Activated CD8-positive, alpha-beta T cell treated with anti-CD3 and anti-CD28 coated beads, Interleukin-2, amount 10 ng/mL, durations not matched to agents 7 days and 5 days (primary cell): ENCODE results near the gene C19orf81. TPM values are rescaled to one million over a fixed set of nuclear protein-coding genes. Genes with fewer than 3 reads are reported as not detected.

ENCODE experiments used
- ATAC-seq: fragments of 150-1000 bp; cut with Tn5 transposase; one replicate; pipeline ENCODE4 v1.10.0; 2021; ENCODE audit warnings: moderate library complexity
- CTCF ChIA-PET: fragments of 350-600 bp; sonication (Branson Sonifier 250); formaldehyde crosslinking; loops from one replicate; lab custom pipeline; 2021; ENCODE audit warnings: antibody characterized with exemption; lab: Charles Lee
- POLR2A ChIA-PET: fragments of 350-600 bp; sonication (Branson Sonifier 250); formaldehyde crosslinking; loops from one replicate; lab custom pipeline; 2021; ENCODE audit warnings: antibody characterized with exemption; lab: Charles Lee
- DNase-seq: peaks from one replicate; pipeline ENCODE4 v3.0.0-alpha.2; 2020
- H3K27ac Mint-ChIP-seq: one replicate; pipeline ENCODE4 v1.8.0; 2021; ENCODE audit warnings: mild to moderate bottlenecking, mixed read lengths
- H3K27me3 Mint-ChIP-seq: one replicate; pipeline ENCODE4 v1.8.0; 2021; ENCODE audit warnings: low read depth, mixed read lengths
- H3K36me3 Mint-ChIP-seq: one replicate; pipeline ENCODE4 v1.8.0; 2021; ENCODE audit warnings: low read depth, mixed read lengths
- H3K4me1 Mint-ChIP-seq: one replicate; pipeline ENCODE4 v1.8.0; 2021; ENCODE audit warnings: low read depth, mixed read lengths
- H3K4me3 Mint-ChIP-seq: one replicate; pipeline ENCODE4 v1.8.0; 2021; ENCODE audit warnings: mild to moderate bottlenecking, mixed read lengths
- H3K9me3 Mint-ChIP-seq: one replicate; pipeline ENCODE4 v1.8.0; 2022; ENCODE audit warnings: mixed read lengths; ENCODE audit not compliant: insufficient read depth
- total RNA-seq, 2 experiments: library from RNA; stranded (reverse); gene quantifications; one replicate each; pipeline ENCODE4 v1.2.3, GENCODE V29; 2021

The C19orf81 gene
- total RNA-seq, 2 experiments from 2014 or later = not detected

GRCh38 chr19:50633359-50633758, 15.9 kb upstream of the C19orf81 start:
- ChIA-PET CTCF (no interaction called here), POLR2A (no interaction called here)
- DNase-seq (no peak), ATAC-seq (no peak)
- H3K9me3 Mint-ChIP-seq = peaks cover 19% of the 10 kb centered on the region
- H3K36me3 Mint-ChIP-seq = no peaks in the 10 kb centered on the region
- no peak overlapping the region for H3K27ac Mint-ChIP-seq
- H3K4me3 Mint-ChIP-seq = no peak overlapping the region
- H3K4me1 Mint-ChIP-seq = no peaks in the 10 kb centered on the region
- peaks cover 17% of the 10 kb centered on the region for H3K27me3 Mint-ChIP-seq

DNA sequence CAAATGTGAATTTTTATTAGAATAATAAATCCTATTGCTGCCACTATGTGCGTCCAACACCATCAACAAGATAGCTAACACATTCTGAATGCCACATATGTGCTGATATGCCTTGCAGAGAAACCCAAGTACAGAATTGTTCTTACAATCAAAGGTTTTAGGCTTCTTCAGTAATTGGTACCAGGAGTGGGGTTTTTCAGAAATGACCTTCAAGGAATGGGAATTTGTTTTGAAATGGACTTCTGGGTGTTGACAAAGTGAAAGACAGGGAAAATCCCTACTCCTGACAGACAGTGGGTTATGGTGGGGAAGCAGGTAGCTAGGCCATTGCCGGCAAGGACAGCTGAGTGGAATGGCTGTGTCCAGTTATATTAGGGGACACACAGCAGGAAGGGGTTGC, 15.3 kb upstream of the C19orf81 start:
- no peak overlapping the region for H3K4me3 Mint-ChIP-seq
- CTCF ChIA-PET = no interaction called here

DNA sequence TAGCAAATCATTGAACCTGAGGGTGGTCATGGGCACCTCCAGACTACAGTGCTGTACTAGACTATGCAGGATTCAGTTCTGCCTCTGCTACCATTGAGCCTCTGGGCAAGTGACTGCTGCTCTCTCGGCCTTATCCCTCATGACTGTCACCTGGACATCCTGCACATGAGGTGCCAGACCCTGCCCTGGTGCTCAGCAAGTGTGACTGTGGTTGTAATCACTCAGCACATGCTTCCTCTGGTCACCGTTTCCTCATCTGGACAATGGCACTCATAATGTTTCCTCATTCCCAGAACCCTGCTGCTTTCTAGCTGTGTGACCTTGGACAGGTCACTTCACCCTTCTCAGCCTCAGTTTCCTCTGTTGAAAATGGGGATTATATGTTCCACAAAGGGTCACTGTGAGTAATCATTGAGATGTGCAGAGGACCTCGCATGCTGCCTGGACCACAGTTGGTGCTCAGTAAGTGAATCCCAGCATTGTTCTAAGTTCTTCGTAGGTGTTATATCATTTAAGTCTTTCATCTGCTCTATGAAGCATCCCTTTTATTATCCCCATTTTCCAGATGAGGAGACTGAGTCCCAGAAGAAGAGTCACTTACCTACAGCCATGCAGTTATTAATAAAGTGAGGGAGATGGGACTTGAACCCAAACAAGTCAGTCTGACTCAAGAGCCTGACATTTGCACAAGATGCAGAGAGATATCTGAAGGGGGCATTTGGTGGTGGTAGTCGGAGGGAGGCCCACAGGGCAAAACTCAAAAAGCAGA, 12.7 kb upstream of the C19orf81 start:
- DNase-seq (no peak), ATAC-seq (no peak)
- Mint-ChIP-seq H3K27ac (no peak overlapping the region), H3K9me3 (peaks cover 19% of the 10 kb centered on the region), H3K4me1 (peaks cover 2% of the 10 kb centered on the region), H3K4me3 (no peak overlapping the region), H3K36me3 (no peaks in the 10 kb centered on the region), H3K27me3 (peaks cover 29% of the 10 kb centered on the region)
- CTCF ChIA-PET = interaction anchor here (1.4 kb wide), 1 partner anchor 80 kb away, joined by 3 read pairs; no protein-coding TSS in a partner anchor
- POLR2A ChIA-PET = no interaction called here

More for the DNA sequence above, 15.3 kb upstream of the C19orf81 start:
- Mint-ChIP-seq H3K27me3 (peaks cover 23% of the 10 kb centered on the region), H3K9me3 (peaks cover 19% of the 10 kb centered on the region), H3K27ac (no peak overlapping the region), H3K4me1 (no peaks in the 10 kb centered on the region), H3K36me3 (no peaks in the 10 kb centered on the region)
- DNase-seq = no peak
- POLR2A ChIA-PET = no interaction called here
- no peak for ATAC-seq

DNA sequence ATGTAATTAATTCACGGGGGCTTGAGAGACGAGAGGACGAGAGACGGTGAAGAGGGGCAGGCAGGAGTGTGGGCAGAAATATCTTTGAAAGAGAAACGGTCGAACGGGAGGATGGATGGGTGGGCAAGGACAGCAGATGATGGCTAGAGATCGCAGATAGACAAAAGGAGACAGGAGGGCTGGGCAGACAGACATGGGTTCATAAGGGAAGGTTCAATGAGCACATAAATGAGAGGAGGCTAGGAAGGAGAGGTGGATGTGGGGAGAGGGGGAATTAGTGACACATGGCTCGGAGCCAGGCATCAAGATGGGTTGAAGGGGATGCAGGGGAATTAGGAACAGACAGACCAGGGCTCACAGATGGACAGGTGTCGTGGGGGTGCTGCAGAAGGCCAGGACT, 10.6 kb upstream of the C19orf81 start:
- Mint-ChIP-seq H3K4me3 (no peak overlapping the region), H3K36me3 (no peaks in the 10 kb centered on the region), H3K9me3 (peaks cover 14% of the 10 kb centered on the region), H3K27ac (no peak overlapping the region), H3K27me3 (peaks cover 29% of the 10 kb centered on the region), H3K4me1 (peaks cover 2% of the 10 kb centered on the region)
- ATAC-seq = no peak
- no peak for DNase-seq
- ChIA-PET CTCF (interaction anchor here (0.6 kb wide), 1 partner anchor 31 kb away, joined by 4 read pairs; no protein-coding TSS in a partner anchor), POLR2A (no interaction called here)

- Mint-ChIP-seq H3K27ac (no peak within 1 kb of the TSS), H3K9me3 (peaks cover 6% of the 10 kb centered on the region), H3K4me1 (peaks cover 2% of the 10 kb centered on the region), H3K4me3 (peak within 1 kb of the TSS; percentile 35), H3K27me3 (peaks cover 29% of the 10 kb centered on the region), H3K36me3 (no peaks in the 10 kb centered on the region)
- no peak for DNase-seq
- CTCF ChIA-PET = interaction anchor here (0.6 kb wide), 1 partner anchor 31 kb away, joined by 4 read pairs; no protein-coding TSS in a partner anchor
- ATAC-seq = peak; percentile 33
- POLR2A ChIA-PET = no interaction called here
These were observed 9.8 kb upstream of the C19orf81 start, which contains the start of gene SYT3 for GRCh38 chr19:50639121-50640112. Gene SYT3 (minus strand): TSS chr19:50639881. CDS start chr19:50637411, 2,470 bp downstream.

DNA sequence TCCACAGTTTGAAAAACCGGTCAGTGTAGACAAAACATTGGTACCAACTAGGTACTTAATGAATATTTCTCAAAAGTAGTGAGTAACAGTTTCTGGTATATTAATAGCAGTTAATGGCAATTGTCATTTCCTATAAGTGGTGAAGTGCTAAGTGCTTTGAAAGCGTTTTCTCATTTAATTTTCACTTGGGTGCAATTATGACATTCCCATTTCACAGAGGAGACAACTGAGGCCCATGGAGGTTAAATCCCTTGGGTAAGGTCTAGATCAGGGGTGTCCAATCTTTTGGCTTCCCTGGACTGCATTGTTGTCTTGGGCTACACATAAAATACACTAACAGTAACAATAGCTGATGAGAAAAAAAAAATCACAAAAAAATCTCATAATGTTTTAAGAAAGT, 8.9 kb upstream of the C19orf81 start:
- ATAC-seq = no peak
- ChIA-PET POLR2A (no interaction called here), CTCF (no interaction called here)
- peaks cover 2% of the 10 kb centered on the region for H3K9me3 Mint-ChIP-seq
- no peak overlapping the region for H3K27ac Mint-ChIP-seq
- peaks cover 29% of the 10 kb centered on the region for H3K27me3 Mint-ChIP-seq
- peaks cover 2% of the 10 kb centered on the region for H3K4me1 Mint-ChIP-seq
- H3K36me3 Mint-ChIP-seq = no peaks in the 10 kb centered on the region
- H3K4me3 Mint-ChIP-seq = no peak overlapping the region
- DNase-seq = no peak

DNA sequence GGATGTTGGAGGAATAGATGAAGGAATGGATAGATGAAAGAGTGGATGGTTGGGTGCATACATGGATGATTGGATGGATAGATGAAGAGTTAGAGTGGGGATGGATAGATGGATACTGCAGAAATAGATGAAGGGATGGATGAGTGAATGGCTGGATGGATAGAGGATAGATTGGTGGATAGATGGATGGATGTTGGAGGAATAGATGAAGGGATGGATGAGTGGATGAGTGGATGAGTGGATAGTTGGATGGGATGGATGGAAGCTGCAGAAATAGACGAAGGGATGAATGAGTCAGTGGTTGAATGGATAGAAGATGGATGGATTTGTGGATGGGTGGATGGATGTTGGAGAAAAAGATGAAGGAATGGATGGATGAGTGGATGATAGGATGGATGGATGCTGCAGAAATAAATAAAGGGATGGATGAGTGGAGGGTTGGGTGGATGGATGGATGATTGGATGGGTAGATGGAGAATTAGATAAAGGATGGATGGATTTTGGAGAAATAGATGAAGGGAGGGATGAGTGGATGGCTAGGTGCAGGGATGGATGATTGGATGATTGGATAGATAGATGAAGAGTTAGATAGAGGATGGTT, 4.8 kb upstream of the C19orf81 start:
- Mint-ChIP-seq H3K36me3 (no peaks in the 10 kb centered on the region), H3K4me1 (no peaks in the 10 kb centered on the region), H3K27ac (no peak overlapping the region), H3K27me3 (peaks cover 3% of the 10 kb centered on the region), H3K9me3 (no peaks in the 10 kb centered on the region), H3K4me3 (no peak overlapping the region)
- ChIA-PET CTCF (no interaction called here), POLR2A (no interaction called here)
- DNase-seq (no peak), ATAC-seq (no peak)

DNA sequence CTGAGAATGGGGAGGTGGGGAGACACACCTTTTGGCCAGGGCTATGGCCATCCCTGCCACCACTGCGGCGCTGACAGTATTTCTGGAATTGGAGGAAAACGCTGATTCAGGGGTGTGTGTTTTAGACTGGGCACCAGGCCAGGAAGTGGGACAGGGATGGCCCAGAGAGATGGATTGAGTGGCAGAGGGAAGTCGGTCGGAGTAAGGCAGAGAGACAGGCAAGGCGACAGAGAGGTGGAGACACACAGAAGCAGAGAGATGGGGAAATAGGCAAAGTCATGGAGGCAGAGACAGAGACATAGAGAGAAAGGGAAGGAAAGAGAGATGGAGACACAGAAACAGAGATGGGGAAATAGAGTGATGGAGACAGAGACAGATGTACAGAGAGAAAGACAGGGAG, 4.1 kb upstream of the C19orf81 start:
- no peak for ATAC-seq
- H3K27ac Mint-ChIP-seq = no peak overlapping the region
- H3K36me3 Mint-ChIP-seq = no peaks in the 10 kb centered on the region
- CTCF ChIA-PET = no interaction called here
- H3K4me3 Mint-ChIP-seq = no peak overlapping the region
- DNase-seq = no peak
- POLR2A ChIA-PET = no interaction called here
- no peaks in the 10 kb centered on the region for H3K4me1 Mint-ChIP-seq
- peaks cover 1% of the 10 kb centered on the region for H3K27me3 Mint-ChIP-seq
- H3K9me3 Mint-ChIP-seq = no peaks in the 10 kb centered on the region

GRCh38 chr19:50646074-50646807, 3.0 kb upstream of the C19orf81 start:
- H3K4me3 Mint-ChIP-seq = no peak overlapping the region
- H3K27me3 Mint-ChIP-seq = no peaks in the 10 kb centered on the region
- DNase-seq (no peak), ATAC-seq (no peak)
- no peaks in the 10 kb centered on the region for H3K4me1 Mint-ChIP-seq
- ChIA-PET POLR2A (no interaction called here), CTCF (no interaction called here)
- H3K36me3 Mint-ChIP-seq = no peaks in the 10 kb centered on the region
- H3K27ac Mint-ChIP-seq = no peak overlapping the region
- H3K9me3 Mint-ChIP-seq = no peaks in the 10 kb centered on the region

DNA sequence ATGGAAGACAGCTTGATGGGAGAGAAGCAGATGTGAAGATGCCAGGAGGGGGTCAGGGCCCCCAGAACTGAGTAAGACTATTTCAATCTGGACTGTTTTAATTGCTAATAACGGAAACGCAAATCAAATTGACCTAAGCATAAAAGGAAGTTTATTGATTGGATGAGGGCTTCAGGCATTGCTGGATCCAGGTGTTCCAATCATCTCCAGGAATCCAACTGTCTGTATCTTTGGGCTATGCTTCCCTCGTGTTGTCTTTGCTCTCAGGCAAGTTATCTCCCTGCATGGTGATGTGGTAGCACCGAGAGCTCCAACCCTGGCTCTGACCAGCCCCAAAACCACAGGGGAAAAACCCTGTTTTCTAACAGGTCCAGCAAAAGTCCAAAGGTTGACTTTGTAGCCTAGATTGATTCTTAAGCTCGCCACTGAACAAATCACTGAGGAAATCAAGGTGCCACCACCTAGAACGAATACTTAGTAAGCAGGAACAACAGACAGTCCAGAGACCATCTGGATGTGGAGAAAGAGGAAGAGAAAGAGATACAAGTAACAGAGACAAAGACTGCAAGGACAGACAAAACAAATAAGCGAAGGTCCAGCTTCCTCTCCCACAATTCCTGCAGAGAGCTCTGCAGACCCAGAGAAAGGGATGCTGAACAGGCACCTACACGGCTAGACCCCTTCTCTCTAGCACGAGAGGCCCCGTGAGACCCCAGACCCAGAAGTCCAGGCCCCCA, 1.2 kb upstream of the C19orf81 start:
- CTCF ChIA-PET = no interaction called here

GRCh38 chr19:50648659-50649058, 586 bp upstream of the C19orf81 start:
- H3K27me3 Mint-ChIP-seq = no peaks in the 10 kb centered on the region
- no peaks in the 10 kb centered on the region for H3K4me1 Mint-ChIP-seq
- POLR2A ChIA-PET = no interaction called here
- H3K27ac Mint-ChIP-seq = no peak overlapping the region
- H3K4me3 Mint-ChIP-seq = no peak overlapping the region
- no peaks in the 10 kb centered on the region for H3K36me3 Mint-ChIP-seq
- CTCF ChIA-PET = no interaction called here
- no peaks in the 10 kb centered on the region for H3K9me3 Mint-ChIP-seq
- ATAC-seq (no peak), DNase-seq (no peak)

More for the DNA sequence above, 1.2 kb upstream of the C19orf81 start:
- no peaks in the 10 kb centered on the region for H3K36me3 Mint-ChIP-seq
- H3K27ac Mint-ChIP-seq = no peak overlapping the region
- no peaks in the 10 kb centered on the region for H3K9me3 Mint-ChIP-seq
- no peaks in the 10 kb centered on the region for H3K4me1 Mint-ChIP-seq
- ATAC-seq (no peak), DNase-seq (no peak)
- H3K27me3 Mint-ChIP-seq = no peaks in the 10 kb centered on the region
- POLR2A ChIA-PET = no interaction called here
- H3K4me3 Mint-ChIP-seq = no peak overlapping the region
